A549 treated with ZK216348 at 1 μM for 4 hours (cell line): Measurements from ENCODE around the gene TENT5A. TPM values are rescaled to one million over a fixed set of nuclear protein-coding genes. Genes with fewer than 3 reads are reported as not detected.

ENCODE experiments used
- total RNA-seq: library from RNA; stranded (reverse); fragments of 200-300 nt; extraction: Qiagen RNA extraction; gene quantifications from 5 replicates; pipeline ENCODE4 v1.2.3, GENCODE V29; 2022; ENCODE audit warnings: low read depth

TENT5A gene
- total RNA-seq: 0.92 to 1.2 TPM (median 1.0 TPM) in 5 replicates

DNA sequence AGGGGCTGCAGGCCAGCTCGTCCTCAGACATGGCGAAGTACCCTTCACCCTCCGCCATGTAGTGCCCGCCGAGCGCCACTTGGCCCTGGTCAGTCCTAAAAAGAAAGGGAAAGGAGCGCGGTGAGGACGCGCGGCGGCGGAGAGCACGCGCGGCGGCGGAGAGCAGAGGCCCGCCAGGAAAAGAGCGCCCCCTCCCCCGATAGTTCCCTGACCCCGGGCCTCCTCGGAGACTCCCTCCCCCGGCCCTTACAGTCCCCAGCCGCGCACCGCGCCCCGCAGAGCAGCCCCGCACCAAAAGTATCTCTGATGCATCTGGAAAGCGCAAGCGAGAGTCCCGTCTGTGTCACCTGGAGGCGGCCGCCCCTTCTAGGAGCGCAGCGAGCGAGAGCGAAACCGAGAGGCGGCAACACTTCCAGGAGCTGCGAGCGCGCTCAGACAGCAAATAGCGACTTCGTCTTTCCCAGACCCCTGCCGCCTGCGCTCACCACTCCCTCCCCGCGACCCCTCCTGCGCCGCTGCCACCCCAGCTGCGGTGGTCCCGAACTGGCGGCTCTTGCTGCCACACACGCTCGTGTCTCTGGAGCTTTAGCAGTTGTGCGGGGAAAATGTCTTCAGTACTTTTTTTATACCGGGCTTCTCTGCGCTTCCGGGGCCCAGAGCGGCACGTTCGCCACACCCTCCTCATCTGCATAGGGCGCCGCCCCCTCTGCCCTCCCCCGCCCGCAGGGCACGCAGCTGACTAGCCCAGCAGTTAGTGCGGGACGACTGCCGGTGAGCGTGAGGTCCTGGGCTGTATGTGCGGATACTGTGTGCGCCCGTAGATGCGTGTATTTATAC is at the start of gene TENT5A:
TENT5A (minus strand) TSS at position 598 of the 837 bp plus-strand sequence; CDS start at position 58, 540 bp downstream.

